GM08714 (cell line): Measurements from ENCODE around the gene ECHS1.

Experiments used
- H3K4me3 ChIP-seq: fragments of 200-500 bp; sonication (Bioruptor generic); 2 replicates; pipeline ENCODE4 v1.5.1; 2014; ENCODE audit warnings: mild to moderate bottlenecking, low read length, inconsistent platforms
- ZNF274 ChIP-seq: IDR thresholded peaks from 2 replicates; pipeline ENCODE4 v1.6.1; 2012; ENCODE audit warnings: mild to moderate bottlenecking, low read depth, low read length

The ECHS1 gene

GRCh38 chr10:133361227-133361626 is 11.9 kb downstream of the ECHS1 start:
- TF ChIP-seq ZNF274 = no peak
- no peak overlapping the region for H3K4me3 ChIP-seq

GRCh38 chr10:133359972-133360610 is 13.1 kb downstream of the ECHS1 start:
- TF ChIP-seq ZNF274 = no peak
- no peak overlapping the region for H3K4me3 ChIP-seq

GRCh38 chr10:133359554-133359971 is 13.6 kb downstream of the ECHS1 start:
- no peak for TF ChIP-seq ZNF274
- H3K4me3 ChIP-seq = no peak overlapping the region

GRCh38 chr10:133358925-133359310 is 14.2 kb downstream of the ECHS1 start:
- no peak for TF ChIP-seq ZNF274
- H3K4me3 ChIP-seq = no peak overlapping the region

GRCh38 chr10:133358162-133358924 is 14.8 kb downstream of the ECHS1 start:
- no peak overlapping the region for H3K4me3 ChIP-seq
- TF ChIP-seq ZNF274 = no peak

- H3K4me3 ChIP-seq = peak within 1 kb of the TSS; percentile 62; the same call in 1 of the 2 replicates
- TF ChIP-seq ZNF274 = no peak
Measured at GRCh38 chr10:133357285-133358161, 15.6 kb downstream of the ECHS1 start, which contains the start of gene FUOM. Gene FUOM, minus strand, starts transcription at chr10:133358019. Its CDS starts 12 bp downstream, at chr10:133358007.

- peak overlapping the region; percentile 62; the same call in 1 of the 2 replicates for H3K4me3 ChIP-seq
- no peak for TF ChIP-seq ZNF274
Measured at GRCh38 chr10:133356549-133357284, 16.4 kb downstream of the ECHS1 start.

- TF ChIP-seq ZNF274 = no peak
- H3K4me3 ChIP-seq = no peak overlapping the region
Measured at GRCh38 chr10:133355991-133356390, 17.2 kb downstream of the ECHS1 start.

- H3K4me3 ChIP-seq = no peak overlapping the region
- no peak for TF ChIP-seq ZNF274
Measured at GRCh38 chr10:133355266-133355665, 17.9 kb downstream of the ECHS1 start.

- no peak overlapping the region for H3K4me3 ChIP-seq
- no peak for TF ChIP-seq ZNF274
Measured at GRCh38 chr10:133354672-133355240, 18.4 kb downstream of the ECHS1 start.

GRCh38 chr10:133353988-133354605 is 19.1 kb downstream of the ECHS1 start:
- no peak for TF ChIP-seq ZNF274
- H3K4me3 ChIP-seq = no peak overlapping the region

GRCh38 chr10:133353202-133353959 is 19.8 kb downstream of the ECHS1 start:
- no peak for TF ChIP-seq ZNF274
- no peak overlapping the region for H3K4me3 ChIP-seq
